ENCODE results near the gene FDXR.
A peak's percentile ranks its signal among the peaks of the same experiment; 100 is the strongest.

The FDXR gene

DNA sequence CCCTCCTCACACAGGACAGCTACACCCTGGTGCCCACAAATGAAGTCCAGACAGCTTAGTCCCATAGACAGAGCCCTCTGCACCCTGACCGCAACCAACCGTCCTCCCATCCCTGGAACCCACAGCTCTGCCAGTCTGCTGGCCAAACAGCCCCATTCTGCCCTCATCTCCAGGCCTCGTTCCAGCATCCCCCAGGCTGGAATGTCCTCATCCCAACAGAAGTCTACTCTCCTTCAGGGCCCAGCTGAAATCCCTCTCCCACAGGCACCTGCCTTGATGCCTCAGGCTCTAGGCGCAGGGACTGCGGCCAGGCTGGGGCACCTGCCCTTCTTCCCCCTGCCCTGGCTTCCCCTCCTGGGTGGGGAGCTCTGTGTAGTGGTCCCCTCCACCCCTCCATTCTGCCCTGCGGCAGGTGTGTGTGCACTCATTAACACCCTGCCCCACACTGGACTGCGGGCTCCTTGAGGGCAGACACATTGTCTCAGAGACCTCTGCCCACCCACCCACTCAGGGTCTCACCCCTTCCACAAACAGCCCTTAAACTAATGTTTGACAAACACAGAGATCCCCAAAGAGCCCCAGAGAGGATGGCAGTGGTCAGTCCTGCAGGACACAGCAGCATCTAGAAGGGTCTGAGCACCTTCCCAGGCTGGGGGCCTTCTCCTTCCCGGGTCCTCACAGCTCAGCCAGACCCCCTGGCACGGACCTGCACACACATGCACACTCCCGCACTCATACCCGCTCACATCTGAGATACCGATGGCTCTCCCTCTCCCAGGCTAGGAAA, 13.9 kb downstream of the FDXR start:
- no peak for DNase-seq (ENCODE audit: low read depth, low spot score)

DNA sequence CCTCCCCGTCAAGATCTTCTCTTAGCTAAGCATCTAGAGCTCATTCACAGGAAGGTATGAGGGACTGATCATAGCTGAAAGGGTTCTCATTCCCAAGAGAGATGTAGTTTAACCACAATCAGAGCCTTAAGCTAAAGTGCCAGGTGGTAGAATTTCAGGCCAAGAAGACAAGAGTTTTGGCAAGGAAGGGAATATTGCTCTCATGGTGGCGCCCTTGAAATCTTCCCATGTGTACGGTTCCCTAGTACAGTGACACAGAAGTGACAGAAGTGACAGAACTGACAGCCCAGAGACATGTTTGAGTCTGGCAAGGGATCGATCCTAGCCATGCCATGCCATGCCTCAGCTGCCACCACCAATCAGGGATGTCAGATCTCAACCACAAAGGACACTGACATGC, 15.6 kb downstream of the FDXR start:
- no peak for DNase-seq (ENCODE audit: low read depth, low spot score)

DNA sequence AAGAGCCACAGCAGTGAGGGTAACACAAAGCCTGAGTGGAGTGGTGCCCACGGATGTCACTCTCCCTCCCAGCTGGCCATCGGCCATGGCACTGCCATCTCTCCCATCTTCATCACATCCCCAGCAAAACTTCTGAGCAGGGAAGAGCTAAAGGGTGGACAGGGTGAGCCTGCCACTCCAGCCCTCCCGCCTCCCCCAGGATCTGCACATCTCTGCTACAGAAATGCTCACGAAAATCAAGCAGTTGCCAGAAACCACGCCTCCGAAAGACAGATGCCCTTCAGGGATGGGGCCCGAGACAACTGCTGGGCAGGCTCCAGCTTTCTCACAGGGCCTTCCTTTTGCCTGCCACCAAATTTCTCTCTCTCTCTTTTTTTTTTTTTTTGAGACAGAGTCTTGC, 16.7 kb downstream of the FDXR start:
- no peak for DNase-seq (ENCODE audit: low read depth, low spot score)

DNA sequence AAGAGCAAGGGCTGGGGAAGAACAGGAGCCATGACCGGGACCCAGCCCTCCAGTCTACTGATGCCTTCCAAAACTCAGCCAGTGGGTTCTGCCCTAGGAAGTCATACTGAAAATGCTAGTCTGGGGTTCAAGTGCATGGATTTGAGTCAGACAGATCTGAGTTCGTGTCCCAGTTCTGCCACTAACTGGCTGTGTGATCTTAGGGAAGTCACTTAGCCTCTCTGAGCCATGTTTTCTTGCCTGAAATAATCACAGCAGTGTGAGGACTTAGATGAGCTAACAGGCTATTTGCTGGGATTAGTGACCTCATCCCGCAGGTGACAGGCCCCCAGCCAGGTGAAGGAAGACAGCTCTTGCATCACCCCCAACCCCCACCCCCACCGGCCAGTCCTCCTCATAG, 17.5 kb downstream of the FDXR start:
- DNase-seq (ENCODE audit: low read depth, low spot score): no peak

DNA sequence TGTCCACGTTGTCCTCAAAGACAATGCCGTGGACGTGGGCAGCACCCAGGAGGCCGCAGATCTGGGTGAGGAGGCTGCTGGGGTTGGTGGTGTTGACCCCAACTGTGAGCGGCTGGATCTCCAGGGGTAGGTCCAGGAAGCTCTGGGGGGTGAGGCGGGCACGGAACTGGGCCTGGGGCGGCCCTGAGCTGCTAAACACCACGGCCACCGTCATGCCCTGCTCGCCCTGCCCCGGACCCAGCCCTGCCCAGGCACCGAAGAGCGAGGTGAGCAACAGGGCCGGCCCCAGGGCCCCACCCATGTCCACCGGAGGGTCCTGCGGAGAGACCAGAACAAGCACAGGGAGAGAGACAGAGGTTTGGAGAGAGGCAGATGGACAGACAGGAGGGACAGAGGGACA, 18.0 kb downstream of the FDXR start:
- DNase-seq (ENCODE audit: low read depth, low spot score): no peak

DNA sequence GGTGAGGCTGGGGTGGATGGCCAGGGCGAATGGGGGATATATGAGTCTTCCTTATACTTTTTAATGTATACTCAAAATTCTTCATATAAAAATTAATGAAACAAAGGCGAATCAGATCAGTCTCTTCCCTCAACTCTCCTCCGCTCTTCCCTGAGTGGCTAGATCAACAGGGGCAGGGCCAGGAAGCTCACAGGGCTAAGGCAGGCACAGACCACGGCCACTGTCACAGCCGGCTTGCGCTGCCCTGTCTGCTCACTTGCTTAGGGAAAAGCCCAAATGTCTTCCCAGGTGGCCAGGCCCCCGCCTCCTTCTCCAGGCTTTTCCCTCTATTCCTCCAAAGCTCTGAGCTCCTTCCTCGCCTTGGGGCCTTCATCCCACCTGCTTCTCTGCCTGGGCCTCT, 19.1 kb downstream of the FDXR start:
- DNase-seq (ENCODE audit: low read depth, low spot score): no peak

DNA sequence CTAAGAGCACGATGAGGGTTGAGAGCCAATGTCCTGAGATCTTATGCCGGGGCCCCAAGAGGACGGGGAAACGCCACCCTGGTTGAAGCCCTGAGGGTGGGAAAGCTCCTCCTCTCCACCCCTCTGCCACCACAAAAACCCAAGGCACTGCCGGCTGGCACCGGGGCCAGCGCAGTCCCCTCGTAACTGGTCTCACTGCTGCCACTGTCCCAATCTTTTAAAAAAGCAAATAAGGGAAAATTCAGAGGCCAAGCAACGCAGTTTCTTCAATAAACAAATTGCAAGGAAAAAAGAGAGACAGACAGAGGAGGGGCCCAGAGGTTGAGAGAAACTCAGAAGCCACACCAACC, 19.8 kb downstream of the FDXR start:
- DNase-seq (ENCODE audit: low read depth, low spot score): no peak

DNA sequence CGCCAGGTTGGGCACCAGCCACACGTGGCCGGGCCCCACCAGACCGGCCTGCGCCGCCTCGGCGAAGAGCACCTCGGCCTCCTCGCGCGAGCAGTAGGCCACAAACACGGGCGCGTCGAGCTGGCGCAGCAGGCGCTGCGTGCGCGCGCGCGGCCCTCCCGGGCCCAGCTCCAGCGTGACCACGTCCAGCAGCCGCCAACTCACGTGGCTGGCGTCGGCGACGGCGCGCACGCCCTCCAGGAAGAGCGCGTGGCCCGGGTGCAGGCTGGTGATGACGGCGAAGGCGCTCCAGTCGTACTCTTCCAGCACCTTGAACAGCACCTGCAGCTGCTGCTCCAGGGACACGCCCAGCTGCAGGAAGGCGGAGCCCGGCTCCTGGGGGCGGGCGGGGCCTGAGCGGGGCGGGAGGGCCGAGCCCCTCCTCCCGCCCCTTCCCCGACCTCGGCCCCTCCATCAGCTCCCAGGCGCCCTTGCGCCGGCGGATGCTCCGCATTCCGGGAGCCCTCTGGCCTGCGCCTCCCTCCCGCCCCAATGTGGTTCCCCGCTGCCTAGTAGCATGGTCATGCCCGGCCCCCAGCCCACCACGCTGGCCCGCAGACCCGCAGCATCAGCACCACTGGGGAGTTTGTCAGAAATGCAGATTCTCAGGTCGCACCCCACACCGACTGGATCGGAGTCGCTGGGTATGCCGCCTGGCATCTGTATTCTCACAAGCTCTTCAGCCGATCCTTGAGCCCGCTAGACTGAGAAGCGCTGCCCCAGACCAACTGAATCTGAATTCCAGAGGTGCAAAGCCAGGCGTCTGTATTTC, 20.4 kb downstream of the FDXR start:
- peak; percentile 73 for DNase-seq (ENCODE audit: low read depth, low spot score)

DNA sequence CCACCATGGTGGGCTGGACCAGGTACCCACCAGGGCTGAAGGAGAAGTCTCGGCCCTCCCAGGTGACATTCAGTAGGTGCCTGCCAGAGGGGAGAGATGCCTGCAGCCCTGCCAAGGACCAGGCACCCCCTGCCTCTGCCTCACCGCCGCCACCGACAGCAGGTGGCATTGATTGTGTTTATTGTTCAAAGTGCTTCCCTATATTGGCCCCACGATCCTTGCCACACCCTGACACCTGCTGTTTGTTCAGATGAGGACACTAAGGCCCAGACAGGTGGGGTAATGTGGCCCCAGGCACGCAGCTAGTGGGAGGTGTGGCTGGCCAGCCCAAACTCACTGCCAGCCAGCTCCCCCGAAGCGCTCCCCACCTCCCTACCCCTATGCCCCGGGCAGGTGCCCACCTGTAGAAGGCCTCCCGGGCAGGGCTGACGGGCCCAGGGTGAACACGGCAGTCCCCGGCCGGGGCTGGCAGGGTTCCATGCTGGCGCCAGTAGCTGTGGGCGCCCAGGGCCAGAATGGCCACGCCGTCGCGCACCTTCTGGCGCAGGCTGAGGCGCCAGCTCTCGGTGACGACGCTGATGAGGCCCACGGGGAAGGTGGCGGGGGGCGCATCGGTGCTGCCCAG, 21.1 kb downstream of the FDXR start:
- DNase-seq (ENCODE audit: low read depth, low spot score): no peak

DNA sequence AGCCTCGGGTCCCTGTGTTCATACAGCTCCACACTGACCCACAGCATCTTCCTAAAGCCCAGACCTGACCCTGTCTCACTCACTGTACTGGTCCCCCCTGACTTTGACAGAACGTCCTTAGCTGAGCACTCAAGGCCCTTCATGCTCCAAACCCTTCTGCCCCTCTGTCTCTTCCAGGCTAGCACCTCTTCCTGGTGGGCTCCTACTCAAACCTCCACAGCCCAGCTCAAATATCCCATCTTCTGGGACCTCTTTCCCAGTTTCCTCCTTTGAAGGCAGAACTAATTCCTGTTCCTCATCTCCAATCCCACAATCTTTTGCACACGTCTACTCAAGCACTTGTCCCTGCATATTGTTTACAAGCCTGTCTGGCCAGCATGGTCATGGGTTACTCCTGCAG, 21.9 kb downstream of the FDXR start:
- no peak for DNase-seq (ENCODE audit: low read depth, low spot score)

DNA sequence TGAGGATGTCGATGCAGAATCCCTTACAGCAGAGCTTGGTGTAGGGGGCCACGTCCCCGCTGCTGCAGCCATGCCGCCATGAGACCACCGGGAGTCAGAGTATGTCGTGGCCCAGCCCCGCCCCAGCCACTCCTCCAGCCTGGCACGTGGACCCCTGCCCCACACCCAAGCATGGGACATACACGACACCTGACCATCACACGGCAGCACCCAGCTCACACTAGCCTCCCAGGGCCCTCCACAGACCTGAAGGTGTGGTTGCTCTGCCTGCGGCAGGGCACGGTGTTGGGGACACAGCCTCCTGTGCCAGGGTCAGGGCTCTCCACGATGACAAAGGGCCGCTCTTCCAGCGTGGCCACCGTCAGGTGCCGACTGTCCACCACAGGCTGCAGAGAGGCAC, 22.5 kb downstream of the FDXR start:
- DNase-seq (ENCODE audit: low read depth, low spot score): no peak

DNA sequence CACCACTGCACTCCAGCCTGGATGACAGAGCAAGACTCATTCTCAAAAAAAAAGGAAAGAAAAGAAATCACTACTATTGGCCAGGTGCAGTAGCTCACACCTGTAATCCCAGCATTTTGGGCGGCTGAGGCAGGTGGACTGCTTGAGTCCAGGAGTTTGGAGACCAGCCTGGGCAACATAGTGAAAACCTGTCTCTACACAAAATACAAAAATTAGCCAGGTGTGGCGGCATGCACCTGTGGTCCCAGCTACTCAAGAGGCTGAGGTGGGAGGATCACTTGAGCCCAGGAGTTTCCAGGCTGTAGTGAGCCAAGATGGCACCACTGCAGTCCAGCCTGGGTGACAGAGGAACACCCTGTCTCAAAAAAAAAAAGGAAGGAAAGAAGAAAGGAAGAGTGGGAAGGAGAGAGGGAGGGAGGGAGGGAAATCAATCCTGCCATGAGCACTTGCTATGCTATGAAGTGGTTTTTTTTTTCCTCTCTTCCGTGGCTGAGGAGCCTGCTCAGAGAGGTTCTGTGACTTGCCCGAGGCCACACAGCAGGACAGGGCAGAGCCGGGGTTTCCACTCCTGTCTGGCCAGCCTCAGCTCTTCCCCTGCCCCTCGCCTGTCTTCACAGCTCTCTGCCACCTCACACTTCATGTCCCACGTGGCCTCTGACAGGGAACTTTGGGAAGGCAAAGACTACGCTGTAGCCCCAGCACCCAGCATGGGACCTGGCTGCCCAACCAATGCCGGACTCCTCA, 24.0 kb downstream of the FDXR start:
- DNase-seq (ENCODE audit: low read depth, low spot score): no peak

DNA sequence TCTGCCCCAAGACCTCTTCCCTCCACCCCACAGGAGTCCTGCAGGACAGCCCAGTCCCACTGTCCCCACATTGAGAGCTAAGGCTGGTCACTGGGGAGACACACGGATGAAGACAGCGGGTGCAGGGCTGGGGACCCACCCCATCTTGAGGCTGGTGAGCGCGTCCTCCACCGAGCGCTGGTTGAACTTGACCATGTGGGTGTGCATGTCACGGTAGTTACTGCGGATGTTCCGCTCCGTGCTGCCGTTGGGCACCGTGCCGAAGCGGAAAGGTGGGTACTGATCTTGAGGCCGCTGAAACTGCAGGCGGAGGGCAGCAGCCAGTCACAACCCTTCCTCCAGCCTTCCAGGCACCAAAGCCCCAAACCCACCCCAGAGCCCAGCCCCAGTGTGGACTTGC, 26.2 kb downstream of the FDXR start:
- DNase-seq (ENCODE audit: low read depth, low spot score): no peak

DNA sequence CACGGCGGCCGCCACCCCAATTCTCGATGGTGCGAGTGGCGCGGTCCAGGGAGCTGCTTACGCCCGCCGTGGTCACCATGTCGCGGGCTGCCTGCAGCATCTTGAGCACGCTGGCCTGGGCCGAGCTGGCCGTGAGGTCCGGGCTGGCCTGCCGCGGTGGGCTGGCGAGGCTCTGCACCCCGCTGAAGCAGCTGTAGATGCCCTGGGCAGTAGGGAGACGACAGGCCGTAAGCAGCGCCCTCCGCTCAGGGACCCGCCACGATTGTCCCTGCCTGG, 29.5 kb downstream of the FDXR start:
- DNase-seq (ENCODE audit: low read depth, low spot score): no peak

DNA sequence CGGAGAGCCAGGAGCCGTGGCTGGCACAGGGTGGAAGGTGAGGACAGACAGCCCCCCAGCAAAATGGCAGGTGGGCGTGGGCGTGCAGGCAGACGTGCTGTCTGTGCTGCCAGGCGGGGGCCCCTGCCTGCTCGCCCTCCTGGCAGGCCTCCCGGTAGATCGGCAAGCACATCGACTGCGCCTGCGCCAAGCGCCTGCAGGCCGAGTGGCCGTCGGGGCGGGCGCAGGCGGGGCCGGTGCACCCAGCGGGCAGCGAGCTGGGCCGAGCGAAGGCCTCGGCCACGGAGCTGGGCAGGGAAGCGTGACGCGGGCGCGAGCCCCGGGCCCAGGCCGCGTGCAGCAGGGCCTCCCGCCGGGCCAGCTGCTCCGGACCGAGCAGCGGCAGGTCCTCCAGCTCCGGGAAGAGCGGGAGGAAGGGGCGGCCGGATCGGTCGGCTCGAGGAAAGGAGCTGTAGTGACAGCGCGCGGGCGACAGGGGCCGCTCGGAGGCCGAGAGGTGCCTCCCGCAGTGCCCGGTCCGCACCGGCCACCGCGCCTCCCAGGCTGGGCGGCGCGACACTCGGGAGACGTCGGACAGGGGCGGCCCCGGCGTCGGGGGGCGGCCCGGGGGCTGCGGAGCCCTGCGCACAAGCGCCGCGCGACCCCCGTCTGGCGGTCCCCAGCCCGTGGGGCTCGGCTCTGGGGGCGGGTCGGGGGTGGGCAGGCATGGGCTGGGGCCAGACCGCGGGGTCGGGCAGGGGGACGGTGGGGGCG, 30.0 kb downstream of the FDXR start:
- no peak for DNase-seq (ENCODE audit: low read depth, low spot score)

DNA sequence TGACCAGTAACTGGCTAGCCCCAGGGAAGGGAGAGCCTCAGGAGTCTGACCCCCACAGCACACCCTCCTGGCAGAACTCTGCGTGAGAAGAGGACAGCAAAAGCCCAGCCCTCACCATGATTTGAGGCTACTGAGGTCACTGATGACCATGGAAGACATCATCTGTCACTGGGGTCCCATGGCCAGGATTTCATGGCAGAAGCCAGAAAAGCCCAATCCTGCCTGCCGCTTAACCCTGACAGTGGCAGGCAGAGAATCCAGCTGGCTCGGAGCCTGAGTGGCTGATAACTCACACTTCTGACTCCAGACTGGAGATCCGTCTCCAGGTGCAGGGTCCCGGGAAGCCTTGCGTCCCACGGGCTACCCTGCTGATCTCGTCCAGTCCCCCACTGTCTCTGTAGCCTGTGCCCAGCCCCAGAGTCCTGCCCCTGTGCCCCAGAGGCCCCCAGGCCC, 30.6 kb downstream of the FDXR start:
- DNase-seq (ENCODE audit: low read depth, low spot score): no peak

DNA sequence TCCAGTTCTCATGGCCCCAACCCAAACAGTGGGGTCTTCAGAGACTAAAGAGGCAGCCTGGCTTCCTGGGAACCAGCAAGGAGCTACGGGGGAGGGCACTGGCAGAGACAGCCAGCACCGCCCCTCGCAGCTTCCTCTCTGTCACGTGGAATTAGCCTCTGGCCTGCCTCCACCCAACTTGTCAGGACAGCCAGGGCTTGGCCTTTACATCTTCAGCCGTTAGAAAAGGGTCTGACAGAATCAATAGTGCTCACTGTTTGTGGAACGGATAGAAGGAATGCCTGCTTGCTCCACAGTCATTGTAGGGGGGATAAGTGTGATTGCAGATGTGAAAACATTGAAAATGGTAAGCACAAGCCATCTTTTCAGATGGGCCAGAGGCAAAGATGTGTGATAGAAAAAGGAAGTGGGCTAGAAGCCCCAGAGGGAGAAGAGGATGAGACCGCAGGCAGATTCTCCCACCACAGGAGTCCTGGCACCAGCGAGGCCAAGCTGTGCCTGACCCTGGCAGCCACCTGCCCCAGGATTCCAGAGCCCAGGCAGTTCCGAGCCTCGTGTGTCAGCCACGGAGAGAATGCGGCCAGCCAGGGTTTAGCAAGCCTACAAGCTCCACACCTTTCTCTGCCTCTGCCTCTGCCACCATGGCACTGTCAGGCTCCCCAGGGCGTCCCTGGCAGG, 31.7 kb downstream of the FDXR start:
- no peak for DNase-seq (ENCODE audit: low read depth, low spot score)

DNA sequence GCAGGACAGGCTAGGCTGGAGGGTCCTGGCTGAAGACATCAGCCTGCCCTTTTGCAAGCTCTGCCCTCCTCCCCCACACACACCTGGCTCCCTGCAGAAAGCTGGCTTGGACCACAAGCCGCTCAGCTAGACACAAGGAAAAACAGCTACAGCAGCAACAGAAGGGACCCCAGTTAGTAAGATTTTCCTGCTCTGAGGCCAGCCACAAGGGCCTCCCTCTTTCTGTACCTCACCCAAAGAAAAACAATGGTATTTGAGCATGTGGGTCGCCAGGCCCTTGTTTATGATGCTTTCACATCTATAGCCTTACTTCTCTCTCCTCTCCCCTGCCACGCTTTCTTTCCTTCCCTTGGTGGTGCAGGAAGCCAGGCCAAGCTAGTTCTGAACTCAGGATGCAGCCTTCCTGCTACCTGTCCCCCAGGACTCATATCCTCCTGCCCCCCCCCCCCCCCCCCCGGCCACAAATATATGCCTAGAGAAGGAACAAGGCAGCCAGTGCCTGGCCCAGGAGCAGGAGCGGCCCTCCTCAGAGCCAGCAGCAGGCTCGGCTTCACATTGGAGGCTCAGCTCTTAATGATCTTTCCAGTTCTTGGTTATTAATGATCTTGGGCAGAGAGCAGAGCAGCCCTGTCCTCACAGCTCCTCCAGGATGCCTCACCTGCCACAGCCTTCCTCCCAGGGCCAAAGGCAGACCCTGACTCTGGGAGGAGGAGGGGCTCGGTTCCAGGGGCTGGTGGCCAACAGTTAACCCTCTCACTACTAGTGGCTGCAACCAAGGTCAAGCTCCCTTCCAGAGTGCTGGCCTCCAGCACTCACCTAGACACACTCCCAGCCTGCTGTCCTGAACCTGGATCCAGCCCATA, 32.6 kb downstream of the FDXR start:
- no peak for DNase-seq (ENCODE audit: low read depth, low spot score)

DNA sequence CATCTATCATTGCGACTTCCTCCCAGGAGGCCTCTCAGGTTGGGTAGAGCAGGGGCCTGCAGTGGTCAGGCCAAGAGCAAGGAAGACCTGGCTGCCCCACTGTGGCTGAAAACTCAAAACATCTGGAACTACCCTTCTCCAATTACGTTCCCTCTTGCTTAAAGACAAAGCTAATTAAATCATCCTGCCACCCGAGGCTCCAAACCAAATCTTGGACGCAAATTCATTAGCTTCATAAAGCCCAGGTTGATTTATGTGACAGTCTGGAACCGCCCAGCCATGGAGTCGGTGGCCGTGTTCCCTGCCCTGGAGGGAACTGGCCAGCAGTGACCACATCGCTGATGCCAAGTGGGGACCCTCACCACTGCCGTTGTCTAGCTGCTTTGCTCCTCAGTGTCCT, 34.5 kb downstream of the FDXR start:
- no peak for DNase-seq (ENCODE audit: low read depth, low spot score)

All from iPS DF 19.7 (cell line).